AG04450 (cell line): ENCODE results near the gene MICAL3. TPM values are rescaled to one million over a fixed set of nuclear protein-coding genes. Genes with fewer than 3 reads are reported as not detected.

Experiments
- CTCF ChIA-PET: fragments of 300-600, 350-600 bp; formaldehyde crosslinking; extraction: SDS; loops from one replicate; lab custom pipeline; 2022; ENCODE audit warnings: antibody characterized with exemption, inconsistent platforms; lab: Charles Lee
- POLR2A ChIA-PET: fragments of 350-600 bp; formaldehyde crosslinking; extraction: SDS; loops from one replicate; lab custom pipeline; 2021; ENCODE audit warnings: antibody characterized with exemption, inconsistent platforms; lab: Yijun Ruan, JAX
- DNase-seq: peaks from one replicate; pipeline ENCODE4 v3.0.0-alpha.2; 2011; ENCODE audit warnings: low read depth, low spot score
- H3K27ac ChIP-seq: one replicate; pipeline ENCODE4 v1.5.1; 2012; ENCODE audit warnings: low read depth, low read length, control low read depth
- H3K27me3 ChIP-seq: one replicate; pipeline ENCODE4 v1.6.0; 2012; ENCODE audit warnings: low read length; ENCODE audit not compliant: control insufficient read depth, insufficient read depth
- H3K4me3 ChIP-seq: 2 replicates; pipeline ENCODE4 v1.5.1; 2011; ENCODE audit warnings: mild to moderate bottlenecking, low read depth, low read length, control low read depth
- H3K9me3 ChIP-seq: 2 replicates; pipeline ENCODE4 v1.5.1; 2012; ENCODE audit warnings: low read length; ENCODE audit not compliant: control insufficient read depth, insufficient read depth
- CTCF ChIP-seq: IDR thresholded peaks from 2 replicates; pipeline ENCODE4 v1.5.1; 2011; ENCODE audit warnings: low read depth, low read length, control low read depth, inconsistent platforms
- polyA plus RNA-seq: library from polyadenylated mRNA; depleted of rRNA; stranded (reverse); fragments of >200 nt; gene quantifications from 2 replicates; pipeline ENCODE4 v1.2.3, GENCODE V29; 2011

Gene MICAL3
- polyA plus RNA-seq, 1 experiment = 17.8 TPM

GRCh38 chr22:17761138-17761488 lies 263.2 kb downstream of the MICAL3 start:
- Histone ChIP-seq H3K9me3 (no peaks in the 10 kb centered on the region), H3K4me3 (no peak overlapping the region), H3K27ac (no peak overlapping the region), H3K27me3 (no peaks in the 10 kb centered on the region)
- no peak for TF ChIP-seq CTCF
- no peak for DNase-seq
- CTCF ChIA-PET = interaction anchor here (0.6 kb wide), 1 partner anchor 19 kb away, joined by 4 read pairs; no protein-coding TSS in a partner anchor
- POLR2A ChIA-PET = no interaction called here

GRCh38 chr22:17754233-17754925 lies 270.0 kb downstream of the MICAL3 start:
- H3K9me3 ChIP-seq = peaks cover 3% of the 10 kb centered on the region; the same call in 1 of the 2 replicates
- CTCF ChIA-PET = interaction anchor here (0.6 kb wide), 1 partner anchor 12 kb away, joined by 3 read pairs; no protein-coding TSS in a partner anchor
- no peak overlapping the region for H3K27ac ChIP-seq
- no peak for DNase-seq
- no peaks in the 10 kb centered on the region for H3K27me3 ChIP-seq
- POLR2A ChIA-PET = no interaction called here
- no peak overlapping the region for H3K4me3 ChIP-seq
- 0 out of 2 replicates have a peak, but pooled peaks have one; percentile 5 for TF ChIP-seq CTCF

GRCh38 chr22:17753401-17753989 lies 270.9 kb downstream of the MICAL3 start:
- TF ChIP-seq CTCF = no peak
- no peak overlapping the region for H3K27ac ChIP-seq

GRCh38 chr22:17751596-17751995 lies 272.8 kb downstream of the MICAL3 start:
- no peak for DNase-seq
- CTCF ChIA-PET = interaction anchor here (1.6 kb wide), 1 partner anchor 9 kb away, joined by 21 read pairs; no protein-coding TSS in a partner anchor

More at GRCh38 chr22:17753401-17753989, 270.9 kb downstream of the MICAL3 start:
- peaks cover 3% of the 10 kb centered on the region; the same call in 1 of the 2 replicates for H3K9me3 ChIP-seq
- ChIA-PET CTCF (interaction anchor here (1.2 kb wide), 1 partner anchor 32 kb away, joined by 6 read pairs; no protein-coding TSS in a partner anchor), POLR2A (interaction anchor here (0.7 kb wide), 1 partner anchor 300 kb away, joined by 6 read pairs; no protein-coding TSS in a partner anchor)
- no peak overlapping the region for H3K4me3 ChIP-seq
- DNase-seq = no peak
- no peaks in the 10 kb centered on the region for H3K27me3 ChIP-seq

More at GRCh38 chr22:17751596-17751995, 272.8 kb downstream of the MICAL3 start:
- TF ChIP-seq CTCF = no peak
- Histone ChIP-seq H3K27ac (no peak overlapping the region), H3K4me3 (no peak overlapping the region), H3K9me3 (peaks cover 3% of the 10 kb centered on the region; the same call in 1 of the 2 replicates), H3K27me3 (no peaks in the 10 kb centered on the region)
- POLR2A ChIA-PET = no interaction called here
